Muscle of arm (tissue), 14 donors: Measurements from ENCODE around the gene PMM2. TPM values are rescaled to one million over a fixed set of nuclear protein-coding genes. Genes with fewer than 3 reads are reported as not detected.
"Not testable (repeated sequence)": the region's sequence is repeated elsewhere in the genome, so short reads cannot be mapped to it uniquely, and the experiment has no call there.

ENCODE experiments used
- DNase-seq: peaks from one replicate; pipeline ENCODE4 v3.0.0-alpha.2; 2013
- long read RNA-seq, 11 donors: transcript quantifications; one replicate each; lab custom pipeline, GENCODE V29; 2026
- polyA plus RNA-seq, 12 donors: library from polyadenylated mRNA; unstranded; fragments of 120-200 nt; gene quantifications; one replicate each; pipeline ENCODE4 v1.2.1, GENCODE V29; 2013; ENCODE audit not compliant: insufficient read length in 12 of 12

Gene PMM2
- polyA plus RNA-seq: 10 to 100 TPM in 11 of 12 donors, not detected in 1; 14.4 to 36.8 (median 20.4) TPM
- long read RNA-seq, donor 1, transcript PMM2-201 (8 exons, 2,313 nt): major isoform, 6 of 18 reads
- long read RNA-seq, donor 1, partial matches to known transcripts: 0 of 18 reads
- long read RNA-seq, donor 1, other reads (novel, unspliced or antisense): 9 of 18 reads
- long read RNA-seq, donor 2, partial matches to known transcripts: 17 of 24 reads
- long read RNA-seq, donor 2, other reads (novel, unspliced or antisense): 0 of 24 reads
- long read RNA-seq, donor 3, partial matches to known transcripts: 12 of 16 reads
- long read RNA-seq, donor 3, other reads (novel, unspliced or antisense): 0 of 16 reads
- long read RNA-seq, donor 4, full-length matches to known transcripts: 4 of 9 reads
- long read RNA-seq, donor 4, partial matches to known transcripts: 5 of 9 reads
- long read RNA-seq, donor 4, other reads (novel, unspliced or antisense): 0 of 9 reads
- long read RNA-seq, donor 5, full-length matches to known transcripts: 13 of 34 reads
- long read RNA-seq, donor 5, partial matches to known transcripts: 21 of 34 reads
- long read RNA-seq, donor 5, other reads (novel, unspliced or antisense): 0 of 34 reads
- long read RNA-seq, donor 6, partial matches to known transcripts: 0 of 6 reads
- long read RNA-seq, donor 6, other reads (novel, unspliced or antisense): 0 of 6 reads
- long read RNA-seq, donor 7, partial matches to known transcripts: 8 of 9 reads
- long read RNA-seq, donor 7, other reads (novel, unspliced or antisense): 0 of 9 reads
- long read RNA-seq, donor 8, full-length matches to known transcripts: 11 of 11 reads
- long read RNA-seq, donor 8, partial matches to known transcripts: 0 of 11 reads
- long read RNA-seq, donor 8, other reads (novel, unspliced or antisense): 0 of 11 reads
- long read RNA-seq, donor 9, full-length matches to known transcripts: 8 of 8 reads
- long read RNA-seq, donor 9, partial matches to known transcripts: 0 of 8 reads
- long read RNA-seq, donor 9, other reads (novel, unspliced or antisense): 0 of 8 reads
- long read RNA-seq, donor 10, partial matches to known transcripts: 0 of 5 reads
- long read RNA-seq, donor 10, other reads (novel, unspliced or antisense): 0 of 5 reads
- long read RNA-seq, donor 11, transcript PMM2-201 (8 exons, 2,313 nt): major isoform, 5 of 153 reads
- long read RNA-seq, donor 11, partial matches to known transcripts: 136 of 153 reads
- long read RNA-seq, donor 11, other reads (novel, unspliced or antisense): 7 of 153 reads

- DNase-seq: peak; percentile 97
Measured at GRCh38 chr16:8797364-8798173, at the start of gene PMM2, which contains the start of gene TMEM186. Gene PMM2 (plus strand): TSS chr16:8797839. CDS start chr16:8797883, 44 bp downstream. Gene TMEM186 (minus strand): TSS chr16:8797639. CDS start chr16:8797614, 25 bp downstream.

GRCh38 chr16:8748944-8749343 lies 48.7 kb upstream of the PMM2 start:
- not testable (repeated sequence) for DNase-seq

- DNase-seq: peak; percentile 6
Measured at GRCh38 chr16:8751481-8752311, 45.9 kb upstream of the PMM2 start.

GRCh38 chr16:8752706-8753105 lies 44.9 kb upstream of the PMM2 start:
- no peak for DNase-seq

GRCh38 chr16:8753416-8754054 lies 44.1 kb upstream of the PMM2 start:
- DNase-seq: no peak

GRCh38 chr16:8756755-8757154 lies 40.9 kb upstream of the PMM2 start:
- no peak for DNase-seq

- no peak for DNase-seq
Measured at GRCh38 chr16:8758022-8758421, 39.6 kb upstream of the PMM2 start.

- DNase-seq: no peak
Measured at GRCh38 chr16:8760021-8760420, 37.6 kb upstream of the PMM2 start.

GRCh38 chr16:8761078-8761477 lies 36.6 kb upstream of the PMM2 start:
- no peak for DNase-seq

GRCh38 chr16:8762254-8762653 lies 35.4 kb upstream of the PMM2 start:
- DNase-seq: no peak

- no peak for DNase-seq
Measured at GRCh38 chr16:8763083-8763482, 34.6 kb upstream of the PMM2 start.

- no peak for DNase-seq
Measured at GRCh38 chr16:8763899-8764298, 33.7 kb upstream of the PMM2 start.

GRCh38 chr16:8764525-8765250 lies 33.0 kb upstream of the PMM2 start:
- DNase-seq: no peak

GRCh38 chr16:8767176-8767575 lies 30.5 kb upstream of the PMM2 start:
- DNase-seq: no peak

GRCh38 chr16:8768283-8768682 lies 29.4 kb upstream of the PMM2 start:
- DNase-seq: no peak

GRCh38 chr16:8768692-8769091 lies 28.9 kb upstream of the PMM2 start:
- DNase-seq: no peak

- DNase-seq: no peak
Measured at GRCh38 chr16:8773537-8773936, 24.1 kb upstream of the PMM2 start.

- no peak for DNase-seq
Measured at GRCh38 chr16:8774208-8774607, 23.4 kb upstream of the PMM2 start.

GRCh38 chr16:8775359-8775758 lies 22.3 kb upstream of the PMM2 start:
- DNase-seq: no peak
